Muscle of leg (tissue), 11 donors: Measurements from ENCODE around the gene ZNF283. TPM values are rescaled to one million over a fixed set of nuclear protein-coding genes. Genes with fewer than 3 reads are reported as not detected.
"Not testable (repeated sequence)": the region's sequence is repeated elsewhere in the genome, so short reads cannot be mapped to it uniquely, and the experiment has no call there.

Experiments used
- DNase-seq: peaks from one replicate; pipeline ENCODE4 v3.0.0; 2013
- H3K27ac ChIP-seq: one replicate; pipeline ENCODE4 v1.5.1; 2013; ENCODE audit warnings: mild to moderate bottlenecking, low read length, control low read depth
- H3K27me3 ChIP-seq: one replicate; pipeline ENCODE4 v1.6.1; 2013; ENCODE audit warnings: low read length; ENCODE audit not compliant: control insufficient read depth, insufficient read depth
- H3K36me3 ChIP-seq: one replicate; pipeline ENCODE4 v1.6.1; 2013; ENCODE audit warnings: low read length; ENCODE audit not compliant: control insufficient read depth, insufficient read depth
- H3K4me1 ChIP-seq: one replicate; pipeline ENCODE4 v1.6.1; 2013; ENCODE audit warnings: low read length; ENCODE audit not compliant: control insufficient read depth, insufficient read depth
- H3K4me3 ChIP-seq: one replicate; pipeline ENCODE4 v1.5.1; 2013; ENCODE audit warnings: low read length, control low read depth
- H3K9me3 ChIP-seq: replicated peaks from 2 replicates; pipeline ENCODE4 v1.6.1; 2013; ENCODE audit warnings: low read depth, low read length; ENCODE audit not compliant: control insufficient read depth
- WGBS: methylation state at CpG from one replicate; pipeline ENCODE4 v1.1.5; 2013; ENCODE audit warnings: missing lambda C conversion rate; ENCODE audit not compliant: insufficient coverage; 5-methylcytosine and 5-hydroxymethylcytosine counted together
- polyA plus RNA-seq, 8 donors: library from polyadenylated mRNA; unstranded; fragments of 120-200 nt; gene quantifications; one replicate each; pipeline versions ENCODE4 v1.2.1 to v1.2.3, GENCODE V29; 2013; ENCODE audit warnings: inconsistent platforms in 1 of 8, low replicate concordance in 1 of 8; ENCODE audit not compliant: insufficient read length in 8 of 8, insufficient read depth in 1 of 8
- total RNA-seq: library from RNA; stranded (reverse); fragments of 120-200 nt; gene quantifications from one replicate; pipeline ENCODE4 v1.2.4, GENCODE V29; 2013

The ZNF283 gene
- total and polyA plus RNA-seq, 9 donors, result 5.9 to 16.8 (median 9.0) TPM

DNA sequence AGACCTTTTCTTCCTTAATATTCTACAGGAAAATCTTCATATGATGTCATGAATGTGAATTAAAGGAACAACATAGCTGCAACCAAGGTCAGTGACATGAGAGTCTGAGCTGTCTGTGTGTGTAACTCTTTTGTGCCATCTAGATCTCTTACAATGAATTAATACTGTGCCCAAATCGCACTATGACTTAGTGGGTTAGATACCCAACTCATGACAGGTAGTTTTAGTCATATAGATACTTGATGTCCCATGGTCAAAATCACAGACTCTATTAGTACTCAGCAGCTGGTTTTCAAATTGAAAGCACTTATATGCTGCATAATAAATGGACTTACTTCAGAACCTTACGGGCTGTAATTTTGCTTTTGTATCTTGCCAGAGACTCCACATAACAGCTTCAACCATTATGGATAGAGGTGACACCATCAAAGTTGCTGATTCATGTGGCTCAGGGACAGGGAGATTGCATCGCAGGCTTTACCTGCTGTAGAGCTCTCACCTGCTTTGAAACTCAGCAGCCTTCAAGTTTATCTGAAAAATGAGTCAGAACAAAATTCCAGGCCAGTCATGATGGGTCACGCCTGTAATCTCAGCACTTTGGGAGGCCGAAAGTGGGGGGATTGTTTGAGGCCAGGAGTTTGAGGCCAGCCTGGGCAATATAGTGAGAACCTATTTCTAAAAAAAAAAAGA is 12.3 kb upstream of the ZNF283 start:
- H3K4me3 ChIP-seq, result no peak overlapping the region
- peaks cover 9% of the 10 kb centered on the region for H3K27me3 ChIP-seq
- WGBS, result 72% methylated on average over 3 of the region's 5 CpGs
- DNase-seq, result no peak
- no peaks in the 10 kb centered on the region for H3K4me1 ChIP-seq
- no peaks in the 10 kb centered on the region for H3K9me3 ChIP-seq
- H3K36me3 ChIP-seq, result no peaks in the 10 kb centered on the region
- no peak overlapping the region for H3K27ac ChIP-seq

GRCh38 chr19:43817454-43817853 is 9.7 kb upstream of the ZNF283 start:
- no CpG with 5 or more reads among the region's 1 CpG for WGBS

DNA sequence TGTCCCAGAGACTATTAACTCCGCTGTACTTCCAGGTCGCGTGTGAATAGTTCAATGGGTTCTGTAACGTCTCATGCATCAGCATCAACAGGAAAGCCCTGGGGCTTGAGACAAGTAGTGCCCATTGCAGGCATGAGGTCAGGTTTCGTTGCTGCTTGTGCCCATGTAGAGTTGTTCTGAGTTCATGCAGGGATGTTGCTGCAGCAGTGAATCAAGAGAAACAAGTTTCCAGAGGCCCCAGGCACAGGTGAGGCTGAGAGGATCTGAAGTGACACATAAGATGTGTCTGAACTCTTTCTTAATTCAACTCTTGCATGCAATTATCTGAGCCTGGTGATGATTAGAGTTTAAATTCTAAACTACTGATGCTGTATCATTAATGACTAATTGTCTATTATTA is 8.6 kb upstream of the ZNF283 start:
- no peak overlapping the region for H3K27ac ChIP-seq
- H3K4me1 ChIP-seq, result peaks cover 7% of the 10 kb centered on the region
- peaks cover 22% of the 10 kb centered on the region for H3K27me3 ChIP-seq
- no peaks in the 10 kb centered on the region for H3K36me3 ChIP-seq
- DNase-seq, result no peak
- H3K9me3 ChIP-seq, result no peaks in the 10 kb centered on the region
- no peak overlapping the region for H3K4me3 ChIP-seq
- 84% methylated on average over 5 of the region's 5 CpGs for WGBS

More at GRCh38 chr19:43817454-43817853, 9.7 kb upstream of the ZNF283 start:
- peaks cover 21% of the 10 kb centered on the region for H3K27me3 ChIP-seq
- not testable (repeated sequence) for H3K36me3 ChIP-seq, H3K4me1 ChIP-seq, H3K27ac ChIP-seq, H3K9me3 ChIP-seq, DNase-seq, H3K4me3 ChIP-seq

- Histone ChIP-seq H3K4me1 (peaks cover 7% of the 10 kb centered on the region), H3K9me3 (no peaks in the 10 kb centered on the region), H3K4me3 (peak overlapping the region; percentile 33), H3K27me3 (peaks cover 24% of the 10 kb centered on the region), H3K27ac (no peak overlapping the region), H3K36me3 (no peaks in the 10 kb centered on the region)
- WGBS, result 14% methylated on average over 44 of the region's 48 CpGs
- DNase-seq, result peak; percentile 35
Measured at GRCh38 chr19:43820098-43820883, 6.8 kb upstream of the ZNF283 start.

DNA sequence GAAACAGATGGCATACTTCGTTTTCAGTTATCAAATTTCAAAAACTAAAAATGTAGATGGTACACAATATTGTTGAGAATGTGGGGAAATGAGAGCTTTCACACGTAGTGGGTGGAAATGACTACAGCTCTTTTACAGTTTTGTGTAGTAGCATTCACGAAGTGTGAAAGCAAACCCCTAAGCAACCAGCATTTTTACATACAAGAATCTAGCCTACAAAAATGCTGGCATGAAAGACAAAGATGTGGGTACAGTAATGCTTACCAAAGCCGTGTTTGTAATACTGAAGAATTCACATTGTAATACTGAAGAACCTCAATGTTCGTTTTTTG is 6.3 kb upstream of the ZNF283 start:
- Histone ChIP-seq H3K4me1 (peaks cover 7% of the 10 kb centered on the region), H3K27ac (no peak overlapping the region), H3K27me3 (peaks cover 25% of the 10 kb centered on the region), H3K4me3 (peak overlapping the region; percentile 33), H3K36me3 (no peaks in the 10 kb centered on the region), H3K9me3 (no peaks in the 10 kb centered on the region)
- no peak for DNase-seq
- no CpG with 5 or more reads among the region's 5 CpGs for WGBS

GRCh38 chr19:43823856-43824255 is 3.3 kb upstream of the ZNF283 start:
- peaks cover 25% of the 10 kb centered on the region for H3K27me3 ChIP-seq
- H3K4me1 ChIP-seq, result peaks cover 16% of the 10 kb centered on the region
- not testable (repeated sequence) for H3K4me3 ChIP-seq, H3K27ac ChIP-seq, DNase-seq, H3K9me3 ChIP-seq, H3K36me3 ChIP-seq
- WGBS, result no CpG with 5 or more reads among the region's 3 CpGs

DNA sequence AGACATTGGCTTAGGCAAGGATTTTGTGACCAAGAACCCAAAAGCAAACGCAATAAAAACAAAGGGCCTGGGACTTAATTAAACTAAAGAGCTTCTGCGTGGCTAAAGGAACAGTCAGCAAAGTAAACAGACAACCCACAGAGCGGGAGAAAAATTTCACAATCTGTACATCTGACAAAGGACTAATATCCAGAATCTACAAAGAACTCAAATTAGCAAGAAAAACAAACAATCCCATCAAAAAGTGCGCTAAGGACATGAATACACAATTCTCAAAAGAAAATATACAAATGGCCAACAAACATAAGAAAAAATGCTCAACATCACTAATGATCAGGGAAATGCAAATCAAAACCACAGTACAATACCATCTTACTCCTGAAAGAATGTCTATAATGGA is 2.5 kb upstream of the ZNF283 start:
- not testable (repeated sequence) for H3K9me3 ChIP-seq, H3K36me3 ChIP-seq, H3K27ac ChIP-seq, DNase-seq, H3K4me3 ChIP-seq
- Histone ChIP-seq H3K27me3 (peaks cover 20% of the 10 kb centered on the region), H3K4me1 (peaks cover 16% of the 10 kb centered on the region)
- 81% methylated on average over 2 of the region's 4 CpGs for WGBS

- H3K36me3 ChIP-seq, result peaks cover 50% of the 10 kb centered on the region
- H3K27ac ChIP-seq, result no peak overlapping the region
- H3K4me1 ChIP-seq, result no peaks in the 10 kb centered on the region
- H3K4me3 ChIP-seq, result no peak overlapping the region
- peaks cover 48% of the 10 kb centered on the region for H3K9me3 ChIP-seq
- no peaks in the 10 kb centered on the region for H3K27me3 ChIP-seq
- no peak for DNase-seq
Measured at GRCh38 chr19:43839139-43839538, 12.0 kb downstream of the ZNF283 start.

DNA sequence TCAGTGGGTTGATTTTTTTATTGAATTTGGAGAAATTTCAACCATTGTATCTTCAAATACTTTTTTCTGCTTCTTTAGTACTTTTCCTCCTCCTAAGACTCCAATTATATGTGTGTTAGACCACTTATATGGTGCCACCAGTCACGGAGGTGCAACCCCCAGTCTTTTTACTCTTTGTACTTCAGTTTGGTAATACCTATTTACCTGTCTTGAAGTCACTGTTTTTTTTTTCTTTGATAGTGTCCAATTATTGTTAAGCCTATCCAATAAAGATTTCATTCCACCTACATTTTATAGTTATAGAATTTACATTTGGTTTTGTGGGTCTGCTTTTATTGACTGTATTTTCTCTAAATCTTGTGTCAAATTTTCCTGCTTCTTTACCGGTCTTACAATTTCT is 14.9 kb downstream of the ZNF283 start:
- H3K4me3 ChIP-seq, result no peak overlapping the region
- no peaks in the 10 kb centered on the region for H3K4me1 ChIP-seq
- no peaks in the 10 kb centered on the region for H3K27me3 ChIP-seq
- H3K27ac ChIP-seq, result no peak overlapping the region
- H3K9me3 ChIP-seq, result peaks cover 46% of the 10 kb centered on the region
- DNase-seq, result no peak
- H3K36me3 ChIP-seq, result peaks cover 37% of the 10 kb centered on the region
- no CpG with 5 or more reads among the region's 2 CpGs for WGBS

DNA sequence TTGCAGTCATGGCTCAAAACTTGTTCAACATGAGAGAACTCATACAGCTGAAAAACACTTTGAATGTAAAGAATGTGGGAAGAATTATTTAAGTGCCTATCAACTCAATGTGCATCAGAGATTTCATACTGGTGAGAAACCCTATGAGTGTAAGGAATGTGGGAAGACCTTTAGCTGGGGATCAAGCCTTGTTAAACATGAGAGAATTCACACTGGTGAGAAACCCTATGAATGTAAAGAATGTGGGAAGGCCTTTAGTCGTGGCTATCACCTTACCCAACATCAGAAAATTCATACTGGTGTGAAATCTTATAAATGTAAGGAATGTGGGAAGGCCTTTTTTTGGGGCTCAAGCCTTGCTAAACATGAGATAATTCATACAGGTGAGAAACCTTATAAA is 20.1 kb downstream of the ZNF283 start:
- H3K27ac ChIP-seq, result no peak overlapping the region
- DNase-seq, result no peak
- no CpG with 5 or more reads among the region's 1 CpG for WGBS
- H3K4me3 ChIP-seq, result no peak overlapping the region
- H3K36me3 ChIP-seq, result peaks cover 28% of the 10 kb centered on the region
- no peaks in the 10 kb centered on the region for H3K27me3 ChIP-seq
- peaks cover 63% of the 10 kb centered on the region for H3K9me3 ChIP-seq
- H3K4me1 ChIP-seq, result no peaks in the 10 kb centered on the region
